Psoas muscle (tissue), 8 donors: Measurements from ENCODE around the gene CLDND2. TPM values are rescaled to one million over a fixed set of nuclear protein-coding genes. Genes with fewer than 3 reads are reported as not detected.
A peak's percentile ranks its signal among the peaks of the same experiment; 100 is the strongest.

Experiments used
- ATAC-seq, 4 donors: fragments of 200-7000 bp; cut with Tn5 transposase; one replicate each; pipeline ENCODE4 v1.9.1; 2020; ENCODE audit warnings: moderate library complexity in 3 of 4, mild to moderate bottlenecking in 2 of 4
- DNase-seq, 2 donors: peaks; one replicate each; pipeline ENCODE4 v3.0.0-alpha.2; 2020
- H3K27ac ChIP-seq: fragments of 200-600 bp; one replicate; pipeline ENCODE4 v1.8.0; 2022
- H3K27me3 ChIP-seq, 3 donors: fragments of 200-600 bp in 1 of 3; one replicate each; pipeline versions ENCODE4 v1.6.1 to v1.8.0; 2013 to 2022; ENCODE audit warnings: low read length in 2 of 3, mild to moderate bottlenecking in 2 of 3, moderate library complexity in 1 of 3; ENCODE audit not compliant: insufficient read depth in 3 of 3
- H3K36me3 ChIP-seq, 2 donors: fragments of 200-600 bp in 1 of 2; one replicate each; pipeline versions ENCODE4 v1.6.1 to v1.8.0; 2013 to 2022; ENCODE audit warnings: low read depth in 1 of 2, mild to moderate bottlenecking in 1 of 2, moderate library complexity in 1 of 2; ENCODE audit not compliant: insufficient read depth in 1 of 2
- H3K4me1 ChIP-seq: fragments of 200-600 bp; one replicate; pipeline ENCODE4 v1.8.0; 2022
- H3K4me3 ChIP-seq: fragments of 200-600 bp; one replicate; pipeline ENCODE4 v1.8.0; 2022; ENCODE audit warnings: mild to moderate bottlenecking
- H3K9me3 ChIP-seq: fragments of 200-600 bp; one replicate; pipeline ENCODE4 v1.8.0; 2022
- WGBS, 3 donors: extraction: QIAGEN DNeasy Blood & Tissue Kit; methylation state at CpG; one replicate each; pipeline versions ENCODE4 v1.1.6 to v1.1.7; 2013; 5-methylcytosine and 5-hydroxymethylcytosine counted together
- intact Hi-C, 2 donors: fragments of 100-400 bp; cut with DNase I; formaldehyde crosslinking; loops; one replicate each; pipeline versions ENCODE4 v1.11.0 to v1.14.2; 2022
- polyA plus RNA-seq, 3 donors: library from polyadenylated mRNA; stranded (reverse); fragments of 200-250 nt; gene quantifications; one replicate each; pipeline ENCODE4 v1.2.3, GENCODE V29; 2013
- total RNA-seq, 4 donors: library from RNA; stranded (reverse); fragmentation: NEBNext Ultra II Directional in 2 of 4; extraction: Animal tissue kit (Norgen Biotek cat#: 25700) in 2 of 4; gene quantifications; one replicate each; pipeline versions ENCODE4 v1.2.1 to v1.2.4, GENCODE V29; 2021 to 2023
- TF ChIP-seq, protein P1 (sequence below): fragments of 200-600 bp; IDR thresholded peaks from one replicate; pipeline ENCODE4 v1.8.0; 2022; ENCODE audit warnings: antibody characterized with exemption
- donor health status: healthy with polysubstance abuse.
- donor health status: DM: no; HTN: no; CAD: no; lungs with moderate emphysema.
- donor health status: Bipolar disorder and iron deficiency.
- donor health status: healthy.
- donor health status: DM: yes; HTN: yes; CAD: no.
- donor health status: DM: no; HTN: no; CAD: no.
- donor health status: DM: no; HTN: no; CAD: no.
- donor health status: DM: yes; HTN: yes; CAD: no.

The CLDND2 gene
- total and polyA plus RNA-seq, 7 donors = 0.30 to 1.8 (median 0.85) TPM; not detected in 2

DNA sequence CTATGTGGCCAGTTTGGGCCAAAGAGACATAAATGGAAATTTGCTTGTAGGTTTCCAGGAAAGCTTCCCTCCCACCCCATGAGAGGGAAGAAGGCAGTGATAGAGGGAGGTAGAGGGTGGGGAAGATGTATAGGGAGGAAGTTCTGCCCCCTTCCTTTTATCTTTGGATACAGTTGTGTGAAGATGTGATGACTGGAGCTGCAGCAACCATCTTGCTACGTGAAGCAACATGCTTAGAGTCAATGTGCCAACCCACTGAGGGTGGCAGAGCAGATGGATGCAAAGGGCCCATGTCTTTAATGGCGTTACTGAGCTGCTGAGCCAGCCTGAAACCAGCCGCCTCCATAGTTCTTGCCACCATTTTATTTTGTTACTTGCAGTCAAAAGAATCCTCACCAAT lies 37.6 kb downstream of the CLDND2 start:
- H3K9me3 ChIP-seq = no peaks in the 10 kb centered on the region
- no peak for ATAC-seq
- no peak overlapping the region for H3K27ac ChIP-seq
- no peaks in the 10 kb centered on the region for H3K36me3 ChIP-seq
- H3K4me1 ChIP-seq = no peaks in the 10 kb centered on the region
- 60 to 81% (median 80%) methylated on average over 3 of the region's 3 CpGs for WGBS, 3 donors
- peaks cover 0 to 39% (median 15%) of the 10 kb centered on the region in 3 donors for H3K27me3 ChIP-seq
- intact Hi-C loops = no loop called here
- TF ChIP-seq, protein P1, sequence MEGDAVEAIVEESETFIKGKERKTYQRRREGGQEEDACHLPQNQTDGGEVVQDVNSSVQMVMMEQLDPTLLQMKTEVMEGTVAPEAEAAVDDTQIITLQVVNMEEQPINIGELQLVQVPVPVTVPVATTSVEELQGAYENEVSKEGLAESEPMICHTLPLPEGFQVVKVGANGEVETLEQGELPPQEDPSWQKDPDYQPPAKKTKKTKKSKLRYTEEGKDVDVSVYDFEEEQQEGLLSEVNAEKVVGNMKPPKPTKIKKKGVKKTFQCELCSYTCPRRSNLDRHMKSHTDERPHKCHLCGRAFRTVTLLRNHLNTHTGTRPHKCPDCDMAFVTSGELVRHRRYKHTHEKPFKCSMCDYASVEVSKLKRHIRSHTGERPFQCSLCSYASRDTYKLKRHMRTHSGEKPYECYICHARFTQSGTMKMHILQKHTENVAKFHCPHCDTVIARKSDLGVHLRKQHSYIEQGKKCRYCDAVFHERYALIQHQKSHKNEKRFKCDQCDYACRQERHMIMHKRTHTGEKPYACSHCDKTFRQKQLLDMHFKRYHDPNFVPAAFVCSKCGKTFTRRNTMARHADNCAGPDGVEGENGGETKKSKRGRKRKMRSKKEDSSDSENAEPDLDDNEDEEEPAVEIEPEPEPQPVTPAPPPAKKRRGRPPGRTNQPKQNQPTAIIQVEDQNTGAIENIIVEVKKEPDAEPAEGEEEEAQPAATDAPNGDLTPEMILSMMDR = no peak
- no peak for DNase-seq
- H3K4me3 ChIP-seq = no peak overlapping the region

DNA sequence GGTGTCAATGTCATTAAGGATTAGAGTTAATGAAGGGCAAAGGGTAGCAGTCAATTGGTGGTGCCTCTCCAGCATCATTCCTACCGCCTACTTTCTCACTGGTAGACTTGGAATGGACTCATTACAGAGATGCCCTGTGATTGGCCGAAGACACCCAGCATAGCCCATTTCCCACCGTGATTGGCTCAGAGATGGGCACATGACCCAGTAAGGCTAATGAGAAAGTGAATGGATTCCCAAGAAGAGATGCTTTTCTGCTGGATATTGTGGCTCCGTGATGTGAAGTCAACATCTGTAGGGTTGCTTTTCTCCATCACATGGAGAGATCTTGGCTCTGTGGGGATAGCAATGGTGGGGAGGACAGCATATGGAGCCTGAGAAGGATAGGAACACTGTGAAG lies 38.4 kb downstream of the CLDND2 start:
- Histone ChIP-seq H3K36me3 (no peaks in the 10 kb centered on the region), H3K4me1 (no peaks in the 10 kb centered on the region), H3K9me3 (no peaks in the 10 kb centered on the region), H3K27ac (no peak overlapping the region), H3K27me3 (peaks cover 0 to 46% (median 15%) of the 10 kb centered on the region in 3 donors), H3K4me3 (no peak overlapping the region)
- TF ChIP-seq, protein P1 = no peak
- no peak for ATAC-seq
- DNase-seq = no peak
- intact Hi-C loops = no loop called here
- 93 to 96% (median 95%) methylated on average over 4 of the region's 4 CpGs for WGBS, 3 donors

DNA sequence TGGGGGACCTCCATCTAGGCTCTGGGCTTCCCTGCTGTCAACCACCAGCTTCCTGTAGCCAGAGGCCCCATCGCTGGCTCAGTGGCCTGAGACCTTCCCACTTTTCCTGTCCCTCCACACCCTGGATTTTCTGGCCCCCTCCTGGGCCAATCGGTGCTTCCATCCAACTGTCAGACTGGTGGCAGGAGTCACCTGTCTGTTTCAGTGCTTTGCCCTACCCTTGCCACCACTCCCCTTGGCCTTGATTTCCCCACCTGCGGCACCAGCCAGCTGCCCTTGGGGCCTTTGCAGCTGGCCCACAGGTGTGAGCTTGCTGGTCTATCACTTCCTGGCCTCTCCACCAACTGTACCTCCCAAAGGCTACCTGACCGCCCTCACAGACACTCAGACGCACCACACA lies 39.4 kb downstream of the CLDND2 start:
- TF ChIP-seq, protein P1 = no peak
- Histone ChIP-seq H3K36me3 (no peaks in the 10 kb centered on the region), H3K27me3 (peaks cover 0 to 50% (median 15%) of the 10 kb centered on the region in 3 donors), H3K27ac (no peak overlapping the region), H3K9me3 (no peaks in the 10 kb centered on the region), H3K4me3 (no peak overlapping the region), H3K4me1 (no peaks in the 10 kb centered on the region)
- DNase-seq (no peak), ATAC-seq (no peak)
- intact Hi-C loops = no loop called here
- WGBS, 3 donors = 84 to 96% (median 88%) methylated on average over 5 of the region's 5 CpGs

DNA sequence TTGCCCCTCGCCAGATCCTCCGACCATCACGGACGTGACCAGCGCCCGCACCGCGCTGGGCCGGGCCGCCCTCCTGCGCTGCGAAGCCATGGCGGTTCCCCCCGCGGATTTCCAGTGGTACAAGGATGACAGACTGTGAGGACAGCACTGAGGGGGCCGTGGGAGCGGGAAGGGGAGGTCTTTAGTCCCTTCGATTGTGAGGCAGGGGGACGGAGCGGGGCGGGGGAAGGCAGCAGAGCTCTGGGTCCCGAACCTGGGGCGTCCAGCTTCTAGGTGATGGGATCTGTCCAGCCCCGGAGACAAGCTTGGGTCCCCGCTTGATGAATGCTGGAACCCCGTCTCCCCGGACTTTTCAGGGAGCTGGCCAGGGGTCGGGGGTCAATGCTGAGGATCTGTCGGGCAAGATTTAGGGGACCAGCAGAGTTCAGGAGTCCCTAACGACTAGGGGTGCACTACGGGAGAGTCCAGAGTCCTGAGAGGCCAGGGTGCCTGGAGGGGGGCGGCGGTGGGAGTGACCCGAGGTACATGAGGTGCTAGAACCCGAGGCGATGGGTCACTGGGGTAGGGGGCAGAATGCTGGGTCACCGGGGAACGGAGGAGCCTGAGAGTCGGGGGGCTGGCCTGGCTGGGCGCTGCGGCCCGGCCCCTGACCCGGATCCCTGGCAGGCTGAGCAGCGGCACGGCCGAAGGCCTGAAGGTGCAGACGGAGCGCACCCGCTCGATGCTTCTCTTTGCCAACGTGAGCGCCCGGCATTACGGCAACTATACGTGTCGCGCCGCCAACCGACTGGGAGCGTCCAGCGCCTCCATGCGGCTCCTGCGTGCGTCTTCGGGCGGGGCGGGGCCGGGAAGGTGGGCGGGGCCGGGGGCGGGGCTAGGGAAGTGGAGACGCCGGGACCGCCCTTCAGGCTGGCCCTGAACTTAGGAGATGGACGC lies 41.5 kb downstream of the CLDND2 start:
- intact Hi-C loops = no loop called here
- peak in 1 of 2 donors; percentile 48 for DNase-seq
- WGBS, 3 donors = 2 to 3% (median 2%) methylated on average over 58 to 75 of the region's 75 CpGs
- TF ChIP-seq, protein P1 = no peak
- H3K36me3 ChIP-seq = no peaks in the 10 kb centered on the region
- no peaks in the 10 kb centered on the region for H3K4me1 ChIP-seq
- H3K27ac ChIP-seq = no peak overlapping the region
- no peaks in the 10 kb centered on the region for H3K9me3 ChIP-seq
- peaks cover 0 to 61% (median 18%) of the 10 kb centered on the region in 3 donors for H3K27me3 ChIP-seq
- peak in 3 of 4 donors; percentile 10 to 49 (median 46) for ATAC-seq
- peak overlapping the region; percentile 25 for H3K4me3 ChIP-seq
